H9 (cell line): ENCODE measurements around the gene WDR54. TPM values are rescaled to one million over a fixed set of nuclear protein-coding genes. Genes with fewer than 3 reads are reported as not detected.

Experiments used
- DNase-seq: peaks from one replicate; pipeline ENCODE4 v3.0.0-alpha.2; 2017
- H2AFZ ChIP-seq: one replicate; pipeline ENCODE4 v1.6.1; 2013; ENCODE audit warnings: mild to moderate bottlenecking, low read length, control low read depth, moderate library complexity
- H2AK5ac ChIP-seq: 2 replicates; pipeline ENCODE4 v1.6.1; 2013; ENCODE audit warnings: low read length, control low read depth, mixed read lengths; ENCODE audit not compliant: insufficient read length
- H2BK120ac ChIP-seq: one replicate; pipeline ENCODE4 v1.6.1; 2013; ENCODE audit warnings: low read depth, mild to moderate bottlenecking, low read length, control low read depth, inconsistent platforms; ENCODE audit not compliant: poor library complexity, severe bottlenecking
- H2BK12ac ChIP-seq: 2 replicates; pipeline ENCODE4 v1.6.1; 2013; ENCODE audit warnings: low read length, control low read depth, mixed read lengths, low read depth; ENCODE audit not compliant: insufficient read length
- H2BK15ac ChIP-seq: 2 replicates; pipeline ENCODE4 v1.6.1; 2013; ENCODE audit warnings: low read depth, low read length, control low read depth
- H2BK20ac ChIP-seq: one replicate; pipeline ENCODE4 v1.6.1; 2013; ENCODE audit warnings: low read depth, mild to moderate bottlenecking, low read length, control low read depth, inconsistent platforms; ENCODE audit not compliant: poor library complexity, severe bottlenecking
- H2BK5ac ChIP-seq: 2 replicates; pipeline ENCODE4 v1.6.1; 2013; ENCODE audit warnings: low read length, control low read depth, mixed read lengths; ENCODE audit not compliant: insufficient read length
- H3K14ac ChIP-seq: 2 replicates; pipeline ENCODE4 v1.6.1; 2013; ENCODE audit warnings: low read length, control low read depth; ENCODE audit not compliant: insufficient read depth
- H3K18ac ChIP-seq: 2 replicates; pipeline ENCODE4 v1.6.1; 2013; ENCODE audit warnings: low read depth, mild to moderate bottlenecking, mixed read lengths, low read length, control low read depth; ENCODE audit not compliant: insufficient read length
- H3K23ac ChIP-seq: 2 replicates; pipeline ENCODE4 v1.6.1; 2013; ENCODE audit warnings: low read length, control low read depth, mixed read lengths, low read depth; ENCODE audit not compliant: insufficient read length
- H3K23me2 ChIP-seq: 2 replicates; pipeline ENCODE4 v1.6.1; 2013; ENCODE audit warnings: low read depth, mild to moderate bottlenecking, mixed read lengths, low read length, control low read depth; ENCODE audit not compliant: insufficient read length, poor library complexity, severe bottlenecking
- H3K27ac ChIP-seq: 2 replicates; pipeline ENCODE4 v1.5.1; 2013; ENCODE audit warnings: low read length, control low read depth, mixed read lengths, low read depth; ENCODE audit not compliant: insufficient read length
- H3K27me3 ChIP-seq: 2 replicates; pipeline ENCODE4 v1.6.1; 2013; ENCODE audit warnings: low read length, control low read depth, inconsistent platforms; ENCODE audit not compliant: insufficient read depth
- H3K4ac ChIP-seq: 2 replicates; pipeline ENCODE4 v1.6.1; 2013; ENCODE audit warnings: low read depth, mild to moderate bottlenecking, control low read depth, inconsistent platforms, low read length, moderate library complexity
- H3K4me1 ChIP-seq: 2 replicates; pipeline ENCODE4 v1.6.1; 2013; ENCODE audit warnings: low read length, control low read depth, inconsistent platforms; ENCODE audit not compliant: insufficient read depth
- H3K4me2 ChIP-seq: 2 replicates; pipeline ENCODE4 v1.6.1; 2013; ENCODE audit warnings: low read length, control low read depth, mixed read lengths; ENCODE audit not compliant: insufficient read length, insufficient read depth
- H3K56ac ChIP-seq: 2 replicates; pipeline ENCODE4 v1.6.1; 2013; ENCODE audit warnings: low read depth, mild to moderate bottlenecking, mixed read lengths, low read length, control low read depth; ENCODE audit not compliant: insufficient read length
- H3K79me1 ChIP-seq: 2 replicates; pipeline ENCODE4 v1.6.1; 2013; ENCODE audit warnings: low read depth, mild to moderate bottlenecking, moderate library complexity, low read length, control low read depth, inconsistent platforms; ENCODE audit not compliant: insufficient read depth, poor library complexity, severe bottlenecking
- H3K79me2 ChIP-seq: 2 replicates; pipeline ENCODE4 v1.6.1; 2013; ENCODE audit warnings: low read length, control low read depth, inconsistent platforms; ENCODE audit not compliant: insufficient read depth
- H3K9ac ChIP-seq: 2 replicates; pipeline ENCODE4 v1.6.1; 2013; ENCODE audit warnings: low read length, control low read depth, mixed read lengths; ENCODE audit not compliant: insufficient read length; ENCODE audit errors: extremely low read depth
- H3K9me3 ChIP-seq: one replicate; pipeline ENCODE4 v1.6.1; 2013; ENCODE audit warnings: low read depth, low read length, inconsistent platforms; ENCODE audit not compliant: control insufficient read depth
- H3T11ph ChIP-seq: one replicate; pipeline ENCODE4 v1.6.1; 2013; ENCODE audit warnings: mild to moderate bottlenecking, low read length, control low read depth, inconsistent platforms
- H4K20me1 ChIP-seq: one replicate; pipeline ENCODE4 v1.6.1; 2013; ENCODE audit not compliant: control insufficient read depth, insufficient read length, insufficient read depth
- H4K5ac ChIP-seq: 2 replicates; pipeline ENCODE4 v1.6.1; 2013; ENCODE audit warnings: low read depth, mild to moderate bottlenecking, mixed read lengths, low read length, control low read depth; ENCODE audit not compliant: insufficient read length
- H4K8ac ChIP-seq: replicated peaks from 2 replicates; pipeline ENCODE4 v1.6.1; 2013; ENCODE audit warnings: low read length, control low read depth, mixed read lengths, low read depth; ENCODE audit not compliant: insufficient read length
- H4K91ac ChIP-seq: 2 replicates; pipeline ENCODE4 v1.6.1; 2013; ENCODE audit warnings: low read depth, mild to moderate bottlenecking, moderate library complexity, mixed read lengths, low read length, control low read depth; ENCODE audit not compliant: insufficient read length
- H3K27ac Mint-ChIP-seq, 3 experiments: 2 replicates in 2 of 3; 3 replicates in 1 of 3; pipeline ENCODE4 v1.8.0; 2020 to 2021; ENCODE audit warnings: mixed read lengths in 3 of 3, mild to moderate bottlenecking in 1 of 3, moderate library complexity in 1 of 3
- H3K27me3 Mint-ChIP-seq: 2 replicates; pipeline ENCODE4 v1.8.0; 2021; ENCODE audit warnings: low read depth, mild to moderate bottlenecking, moderate library complexity, mixed read lengths
- H3K36me3 Mint-ChIP-seq, 3 experiments: 2 replicates in 2 of 3; 3 replicates in 1 of 3; pipeline ENCODE4 v1.8.0; 2020 to 2021; ENCODE audit warnings: low read depth in 3 of 3, mixed read lengths in 3 of 3; ENCODE audit not compliant: insufficient read depth in 1 of 3
- H3K4me1 Mint-ChIP-seq, 2 experiments: 2 replicates each; pipeline ENCODE4 v1.8.0; 2020; ENCODE audit warnings: mixed read lengths in 2 of 2
- H3K4me3 Mint-ChIP-seq, 2 experiments: 2 replicates in 1 of 2; 3 replicates in 1 of 2; pipeline ENCODE4 v1.8.0; 2020 to 2021; ENCODE audit warnings: mild to moderate bottlenecking in 2 of 2, mixed read lengths in 2 of 2, moderate library complexity in 1 of 2
- H3K9me3 Mint-ChIP-seq, 2 experiments: 2 replicates in 1 of 2; 3 replicates in 1 of 2; pipeline ENCODE4 v1.8.0; 2020; ENCODE audit warnings: mild to moderate bottlenecking in 2 of 2, mixed read lengths in 2 of 2, moderate library complexity in 1 of 2
- WGBS: extraction: QIAGEN DNeasy Blood & Tissue Kit; methylation state at CpG from one replicate; pipeline ENCODE4 v1.1.7; 2013; ENCODE audit warnings: missing lambda C conversion rate, low lambda C conversion rate, mixed read lengths; ENCODE audit not compliant: insufficient read length; ENCODE audit errors: extremely low coverage; 5-methylcytosine and 5-hydroxymethylcytosine counted together
- total RNA-seq: library from RNA; stranded (reverse); gene quantifications from 2 replicates; pipeline ENCODE4 v1.2.1, GENCODE V29; 2021
- TF ChIP-seq, protein P1 (sequence below): fragments of 200-600 bp; sonication (generic); conservative IDR thresholded peaks from 3 replicates; pipeline ENCODE4 v1.8.0; 2021; ENCODE audit warnings: antibody characterized with exemption, mild to moderate bottlenecking

The WDR54 gene
- total RNA-seq, 1 experiment from 2014 or later: 66.4 TPM

GRCh38 chr2:74429487-74430451 is 8.2 kb downstream of the WDR54 start:
- Mint-ChIP-seq H3K9me3 (no peaks in the 10 kb centered on the region; a peak in 1 of 5 replicates), H3K36me3 (peaks cover 42 to 91% (median 79%) of the 10 kb centered on the region in 3 experiments), H3K4me1 (peaks cover 0 to 3% of the 10 kb centered on the region in 2 experiments; a peak in 1 of 4 replicates), H3K4me3 (no peak overlapping the region), H3K27me3 (no peaks in the 10 kb centered on the region; the same call in 1 of the 2 replicates), H3K27ac (no peak overlapping the region; a peak in 1 of 7 replicates)
- H3K23me2 ChIP-seq: no peaks in the 10 kb centered on the region
- no CpG with 5 or more reads among the region's 18 CpGs for WGBS
- no peak overlapping the region for H3K4me2 ChIP-seq
- no peak overlapping the region for H3T11ph ChIP-seq
- TF ChIP-seq, protein P1, sequence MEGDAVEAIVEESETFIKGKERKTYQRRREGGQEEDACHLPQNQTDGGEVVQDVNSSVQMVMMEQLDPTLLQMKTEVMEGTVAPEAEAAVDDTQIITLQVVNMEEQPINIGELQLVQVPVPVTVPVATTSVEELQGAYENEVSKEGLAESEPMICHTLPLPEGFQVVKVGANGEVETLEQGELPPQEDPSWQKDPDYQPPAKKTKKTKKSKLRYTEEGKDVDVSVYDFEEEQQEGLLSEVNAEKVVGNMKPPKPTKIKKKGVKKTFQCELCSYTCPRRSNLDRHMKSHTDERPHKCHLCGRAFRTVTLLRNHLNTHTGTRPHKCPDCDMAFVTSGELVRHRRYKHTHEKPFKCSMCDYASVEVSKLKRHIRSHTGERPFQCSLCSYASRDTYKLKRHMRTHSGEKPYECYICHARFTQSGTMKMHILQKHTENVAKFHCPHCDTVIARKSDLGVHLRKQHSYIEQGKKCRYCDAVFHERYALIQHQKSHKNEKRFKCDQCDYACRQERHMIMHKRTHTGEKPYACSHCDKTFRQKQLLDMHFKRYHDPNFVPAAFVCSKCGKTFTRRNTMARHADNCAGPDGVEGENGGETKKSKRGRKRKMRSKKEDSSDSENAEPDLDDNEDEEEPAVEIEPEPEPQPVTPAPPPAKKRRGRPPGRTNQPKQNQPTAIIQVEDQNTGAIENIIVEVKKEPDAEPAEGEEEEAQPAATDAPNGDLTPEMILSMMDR: no peak
- no peak overlapping the region for H3K18ac ChIP-seq
- no peak overlapping the region for H4K91ac ChIP-seq
- no peaks in the 10 kb centered on the region for H3K79me2 ChIP-seq
- no peak overlapping the region for H2AFZ ChIP-seq
- no peak overlapping the region for H2AK5ac ChIP-seq
- H2BK5ac ChIP-seq: no peak overlapping the region
- H3K56ac ChIP-seq: no peak overlapping the region
- H2BK120ac ChIP-seq: no peak overlapping the region
- H3K79me1 ChIP-seq: no peaks in the 10 kb centered on the region
- H3K23ac ChIP-seq: no peak overlapping the region
- H2BK15ac ChIP-seq: no peak overlapping the region
- H3K27me3 ChIP-seq: no peaks in the 10 kb centered on the region
- no peak overlapping the region for H4K5ac ChIP-seq
- H3K27ac ChIP-seq: no peak overlapping the region
- H2BK20ac ChIP-seq: no peak overlapping the region
- no peak overlapping the region for H4K8ac ChIP-seq
- no peaks in the 10 kb centered on the region for H3K4me1 ChIP-seq
- no peak overlapping the region for H2BK12ac ChIP-seq
- H3K9me3 ChIP-seq: no peaks in the 10 kb centered on the region
- no peaks in the 10 kb centered on the region for H4K20me1 ChIP-seq
- no peak for DNase-seq
- no peak overlapping the region; the same call in 1 of the 2 replicates for H3K14ac ChIP-seq
- H3K4ac ChIP-seq: no peak overlapping the region
- H3K9ac ChIP-seq: no peak overlapping the region
